Adipocyte (in vitro differentiated cells): ENCODE measurements around the gene THAP2.

ENCODE experiments used
- DNase-seq: peaks from one replicate; pipeline ENCODE4 v3.0.0-alpha.2; 2015; ENCODE audit warnings: low read depth
- H3K27me3 ChIP-seq: replicated peaks from 2 replicates; pipeline ENCODE4 v1.7.0; 2013; ENCODE audit warnings: mild to moderate bottlenecking, low read length, moderate library complexity; ENCODE audit not compliant: control insufficient read depth, insufficient read depth
- H3K36me3 ChIP-seq: 2 replicates; pipeline ENCODE4 v1.7.0; 2013; ENCODE audit warnings: low read length, mild to moderate bottlenecking, moderate library complexity; ENCODE audit not compliant: control insufficient read depth, insufficient read depth, severe bottlenecking
- H3K4me1 ChIP-seq: 2 replicates; pipeline ENCODE4 v1.7.0; 2013; ENCODE audit warnings: mild to moderate bottlenecking, low read length, moderate library complexity; ENCODE audit not compliant: control insufficient read depth, insufficient read depth
- H3K4me3 ChIP-seq: 2 replicates; pipeline ENCODE4 v1.7.0; 2013; ENCODE audit warnings: mild to moderate bottlenecking, low read length, moderate library complexity
- H3K9ac ChIP-seq: 2 replicates; pipeline ENCODE4 v1.7.0; 2013; ENCODE audit warnings: mild to moderate bottlenecking, low read length, moderate library complexity
- H3K9me3 ChIP-seq: 2 replicates; pipeline ENCODE4 v1.7.0; 2013; ENCODE audit warnings: mild to moderate bottlenecking, low read length, moderate library complexity; ENCODE audit not compliant: control insufficient read depth

The THAP2 gene

GRCh38 chr12:71642264-71642663 lies 21.8 kb upstream of the THAP2 start:
- no peaks in the 10 kb centered on the region for H3K27me3 ChIP-seq
- no peak overlapping the region for H3K4me3 ChIP-seq
- H3K9me3 ChIP-seq = no peaks in the 10 kb centered on the region
- peaks cover 99% of the 10 kb centered on the region for H3K36me3 ChIP-seq
- no peak overlapping the region for H3K9ac ChIP-seq
- no peak for DNase-seq
- H3K4me1 ChIP-seq = no peaks in the 10 kb centered on the region

GRCh38 chr12:71645268-71645667 lies 18.8 kb upstream of the THAP2 start:
- Histone ChIP-seq H3K9ac (no peak overlapping the region), H3K9me3 (no peaks in the 10 kb centered on the region), H3K4me1 (no peaks in the 10 kb centered on the region), H3K4me3 (no peak overlapping the region), H3K27me3 (no peaks in the 10 kb centered on the region), H3K36me3 (peaks cover 95% of the 10 kb centered on the region)
- DNase-seq = no peak

GRCh38 chr12:71646512-71646911 lies 17.6 kb upstream of the THAP2 start:
- Histone ChIP-seq H3K9ac (no peak overlapping the region), H3K4me1 (no peaks in the 10 kb centered on the region), H3K4me3 (no peak overlapping the region), H3K36me3 (peaks cover 93% of the 10 kb centered on the region), H3K9me3 (no peaks in the 10 kb centered on the region), H3K27me3 (no peaks in the 10 kb centered on the region)
- DNase-seq = no peak

GRCh38 chr12:71648537-71648936 lies 15.6 kb upstream of the THAP2 start:
- Histone ChIP-seq H3K36me3 (peaks cover 94% of the 10 kb centered on the region), H3K4me1 (no peaks in the 10 kb centered on the region), H3K9ac (no peak overlapping the region), H3K9me3 (peaks cover 9% of the 10 kb centered on the region), H3K27me3 (no peaks in the 10 kb centered on the region), H3K4me3 (no peak overlapping the region)
- no peak for DNase-seq

- Histone ChIP-seq H3K4me3 (no peak overlapping the region), H3K9me3 (peaks cover 9% of the 10 kb centered on the region), H3K4me1 (no peaks in the 10 kb centered on the region), H3K27me3 (no peaks in the 10 kb centered on the region), H3K36me3 (peaks cover 94% of the 10 kb centered on the region), H3K9ac (no peak overlapping the region)
- DNase-seq = no peak
These were observed 14.7 kb upstream of the THAP2 start for GRCh38 chr12:71649401-71649800.

- Histone ChIP-seq H3K36me3 (peaks cover 87% of the 10 kb centered on the region), H3K9me3 (peaks cover 9% of the 10 kb centered on the region), H3K4me3 (no peak overlapping the region), H3K9ac (no peak overlapping the region), H3K4me1 (peaks cover 9% of the 10 kb centered on the region), H3K27me3 (no peaks in the 10 kb centered on the region)
- DNase-seq = peak; percentile 15
These were observed 11.4 kb upstream of the THAP2 start for GRCh38 chr12:71652656-71653055.

- Histone ChIP-seq H3K27me3 (no peaks in the 10 kb centered on the region), H3K4me3 (no peak overlapping the region), H3K9me3 (peaks cover 9% of the 10 kb centered on the region), H3K9ac (no peak overlapping the region), H3K36me3 (peaks cover 88% of the 10 kb centered on the region), H3K4me1 (peaks cover 9% of the 10 kb centered on the region)
- DNase-seq = no peak
These were observed 11.0 kb upstream of the THAP2 start for GRCh38 chr12:71653137-71653536.

GRCh38 chr12:71654200-71654599 lies 9.9 kb upstream of the THAP2 start:
- Histone ChIP-seq H3K27me3 (no peaks in the 10 kb centered on the region), H3K4me3 (no peak overlapping the region), H3K36me3 (peaks cover 92% of the 10 kb centered on the region), H3K4me1 (peaks cover 11% of the 10 kb centered on the region), H3K9me3 (peaks cover 9% of the 10 kb centered on the region), H3K9ac (no peak overlapping the region)
- DNase-seq = no peak

GRCh38 chr12:71655495-71655894 lies 8.6 kb upstream of the THAP2 start:
- H3K4me1 ChIP-seq = peaks cover 24% of the 10 kb centered on the region
- peak overlapping the region; percentile 20 for H3K4me3 ChIP-seq
- DNase-seq = no peak
- peaks cover 9% of the 10 kb centered on the region for H3K9me3 ChIP-seq
- H3K9ac ChIP-seq = no peak overlapping the region
- no peaks in the 10 kb centered on the region for H3K27me3 ChIP-seq
- peaks cover 92% of the 10 kb centered on the region for H3K36me3 ChIP-seq

- peak overlapping the region; percentile 20 for H3K4me3 ChIP-seq
- H3K9ac ChIP-seq = no peak overlapping the region
- H3K9me3 ChIP-seq = peaks cover 9% of the 10 kb centered on the region
- no peak for DNase-seq
- no peaks in the 10 kb centered on the region for H3K27me3 ChIP-seq
- peaks cover 88% of the 10 kb centered on the region for H3K36me3 ChIP-seq
- H3K4me1 ChIP-seq = peaks cover 26% of the 10 kb centered on the region
These were observed 8.2 kb upstream of the THAP2 start for GRCh38 chr12:71655907-71656306.

- Histone ChIP-seq H3K27me3 (no peaks in the 10 kb centered on the region), H3K9me3 (peaks cover 9% of the 10 kb centered on the region), H3K9ac (no peak overlapping the region), H3K36me3 (peaks cover 82% of the 10 kb centered on the region), H3K4me1 (peaks cover 31% of the 10 kb centered on the region), H3K4me3 (no peak overlapping the region)
- no peak for DNase-seq
These were observed 7.4 kb upstream of the THAP2 start for GRCh38 chr12:71656740-71657139.

GRCh38 chr12:71661977-71662530 lies 2.0 kb upstream of the THAP2 start:
- DNase-seq = peak; percentile 79
- H3K27me3 ChIP-seq = no peaks in the 10 kb centered on the region
- H3K9ac ChIP-seq = peak overlapping the region; percentile 99
- peak overlapping the region; percentile 99 for H3K4me3 ChIP-seq
- peaks cover 32% of the 10 kb centered on the region for H3K4me1 ChIP-seq
- H3K9me3 ChIP-seq = no peaks in the 10 kb centered on the region
- H3K36me3 ChIP-seq = peaks cover 35% of the 10 kb centered on the region
